Measurements from ENCODE around the gene ITPK1. TPM values are rescaled to one million over a fixed set of nuclear protein-coding genes. Genes with fewer than 3 reads are reported as not detected.

Gene ITPK1
- total RNA-seq, 1 experiment from 2014 or later, result 90.7 TPM

DNA sequence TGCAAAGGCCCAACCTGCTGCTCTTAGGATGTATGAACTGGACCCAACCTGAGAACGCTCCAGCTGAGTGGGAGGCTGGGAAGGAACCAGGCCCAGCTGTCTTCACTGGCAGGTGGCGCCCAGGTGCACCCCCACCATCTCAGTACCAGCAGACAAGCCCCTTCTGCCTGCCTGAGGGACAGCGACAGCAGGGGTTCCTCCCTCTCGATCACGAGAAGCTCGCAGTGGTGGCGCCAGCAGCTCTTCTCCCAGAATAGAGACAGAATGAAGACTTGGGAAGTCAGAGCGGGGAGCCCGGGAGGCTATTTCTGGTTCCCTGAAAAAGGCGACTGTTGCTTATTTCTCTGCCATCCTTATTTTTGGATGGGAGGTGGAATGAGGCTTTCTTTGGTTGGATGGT is 146.3 kb downstream of the ITPK1 start:
- DNase-seq (ENCODE audit: low spot score), result no peak
- in situ Hi-C loops (cut with HindIII; ENCODE audit: low sequenced_read_pairs), result no loop called here

DNA sequence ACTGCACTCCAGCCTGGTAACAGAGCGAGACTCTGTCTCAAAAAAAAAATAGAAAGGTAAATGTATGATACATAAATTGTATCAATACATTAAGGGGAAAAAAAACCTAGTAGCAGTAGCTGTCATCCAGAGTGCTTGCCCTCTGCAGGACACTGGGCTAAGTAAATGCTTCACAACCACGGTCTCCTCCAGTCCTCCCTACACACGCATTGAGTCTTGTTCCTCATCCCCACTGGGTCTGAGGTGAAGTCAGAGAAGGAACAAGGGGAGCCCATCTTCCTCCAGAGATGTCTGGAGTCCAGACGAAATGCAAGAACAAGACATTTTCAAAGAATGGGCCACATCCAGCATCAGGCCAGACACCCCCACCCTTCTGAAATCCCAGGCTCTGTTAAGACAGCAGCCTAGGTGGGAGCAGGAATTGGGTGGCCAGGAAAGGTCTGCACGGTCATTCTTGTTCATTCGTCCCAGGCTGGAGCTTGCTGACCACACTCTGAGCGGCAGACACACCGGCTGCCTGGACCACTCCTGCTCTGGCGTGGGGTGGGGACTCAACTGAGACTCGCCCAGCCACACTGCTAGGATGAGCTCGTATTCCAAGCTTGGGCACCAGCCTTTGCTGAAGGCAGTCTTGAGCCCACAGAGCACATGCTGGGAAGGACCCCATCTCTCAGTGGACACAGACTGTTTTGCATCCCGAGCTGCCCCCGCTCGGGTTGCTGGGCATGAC is 147.3 kb downstream of the ITPK1 start:
- DNase-seq (ENCODE audit: low spot score), result no peak
- in situ Hi-C loops (cut with HindIII; ENCODE audit: low sequenced_read_pairs), result no loop called here

DNA sequence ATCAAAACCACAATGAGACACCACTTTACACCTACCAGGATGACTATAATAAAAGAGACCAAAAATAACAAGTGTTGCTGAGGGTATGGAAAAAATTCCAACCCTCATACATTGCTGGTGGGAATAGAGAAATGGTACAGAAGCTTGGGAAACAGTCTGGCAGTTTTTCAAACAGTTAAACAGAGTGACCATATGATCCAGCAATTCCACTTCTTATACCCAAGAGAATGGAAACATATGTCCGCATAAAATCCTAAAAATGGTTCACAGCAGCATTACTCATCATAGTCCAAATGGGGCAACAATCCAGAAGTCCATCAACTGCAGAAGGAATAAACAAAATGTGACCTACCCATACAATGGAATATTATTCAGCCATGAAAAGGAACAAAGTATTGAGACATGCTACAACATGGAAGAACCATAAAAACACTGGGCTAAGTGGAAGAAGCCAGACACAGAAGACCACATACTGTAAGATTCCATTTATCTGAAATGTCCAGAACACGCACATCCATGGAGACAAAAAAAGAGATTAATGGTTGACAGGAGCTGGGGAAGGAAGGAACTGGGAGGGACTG is 148.3 kb downstream of the ITPK1 start:
- no peak for DNase-seq (ENCODE audit: low spot score)
- in situ Hi-C loops (cut with HindIII; ENCODE audit: low sequenced_read_pairs), result no loop called here

- DNase-seq (ENCODE audit: low spot score), result no peak
- in situ Hi-C loops (cut with HindIII; ENCODE audit: low sequenced_read_pairs), result no loop called here
Observed at GRCh38 chr14:92965281-92965680, 150.4 kb downstream of the ITPK1 start.

GRCh38 chr14:92964124-92965109 is 151.3 kb downstream of the ITPK1 start:
- DNase-seq (ENCODE audit: low spot score), result no peak
- in situ Hi-C loops (cut with HindIII; ENCODE audit: low sequenced_read_pairs), result no loop called here

DNA sequence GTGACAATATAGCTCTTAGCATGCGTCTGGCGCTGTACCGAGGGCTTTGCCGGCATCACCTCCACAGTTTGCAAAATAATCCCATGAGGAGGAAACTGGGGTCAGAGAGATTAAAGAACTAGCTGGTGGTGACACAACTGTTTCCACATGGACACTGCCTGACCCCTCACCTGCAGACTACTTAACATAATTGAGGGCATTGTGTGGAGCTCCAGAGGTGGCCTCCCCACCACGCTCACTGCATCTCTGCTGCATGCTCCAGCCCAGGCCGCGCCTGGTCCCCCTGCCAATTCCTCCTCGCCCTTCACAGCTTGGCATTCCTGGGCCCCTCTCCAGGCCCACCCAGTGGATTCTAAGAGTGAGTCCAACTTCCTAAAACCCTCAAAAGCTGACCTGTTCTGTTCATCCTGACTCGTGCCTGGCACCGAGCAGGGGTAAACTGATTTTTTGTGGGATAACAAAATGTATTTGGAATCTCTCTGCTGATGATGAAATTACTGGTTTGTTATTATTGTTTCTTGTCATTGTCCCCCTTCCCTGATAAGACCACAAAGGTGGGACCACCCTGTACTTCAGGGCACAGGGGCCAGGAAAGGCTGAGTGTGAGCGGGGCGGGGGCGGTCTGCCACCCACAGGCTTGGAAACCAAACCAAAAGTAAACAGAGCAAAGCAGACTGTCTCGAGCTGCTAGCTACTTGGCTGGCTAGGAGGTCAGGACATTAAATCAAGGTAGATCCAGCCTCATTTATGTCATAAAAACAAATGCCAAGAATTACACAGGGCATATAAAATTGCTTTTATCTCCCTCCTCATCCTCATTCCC is 152.2 kb downstream of the ITPK1 start:
- DNase-seq (ENCODE audit: low spot score), result no peak
- in situ Hi-C loops (cut with HindIII; ENCODE audit: low sequenced_read_pairs), result no loop called here

DNA sequence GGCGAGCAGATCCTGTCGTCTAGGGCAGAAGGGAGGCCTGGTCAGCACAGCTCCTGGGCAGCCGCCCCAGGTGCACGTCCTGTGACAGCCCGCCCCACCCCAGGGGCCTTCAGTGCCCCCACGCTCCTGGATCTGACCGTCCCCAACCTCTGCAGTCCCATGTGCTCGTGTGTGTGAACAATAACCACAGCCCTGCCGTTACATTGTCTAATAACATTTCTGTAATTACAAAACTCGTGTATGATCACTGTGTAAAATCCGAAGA is 153.0 kb downstream of the ITPK1 start:
- in situ Hi-C loops (cut with HindIII; ENCODE audit: low sequenced_read_pairs), result no loop called here
- DNase-seq (ENCODE audit: low spot score), result no peak

DNA sequence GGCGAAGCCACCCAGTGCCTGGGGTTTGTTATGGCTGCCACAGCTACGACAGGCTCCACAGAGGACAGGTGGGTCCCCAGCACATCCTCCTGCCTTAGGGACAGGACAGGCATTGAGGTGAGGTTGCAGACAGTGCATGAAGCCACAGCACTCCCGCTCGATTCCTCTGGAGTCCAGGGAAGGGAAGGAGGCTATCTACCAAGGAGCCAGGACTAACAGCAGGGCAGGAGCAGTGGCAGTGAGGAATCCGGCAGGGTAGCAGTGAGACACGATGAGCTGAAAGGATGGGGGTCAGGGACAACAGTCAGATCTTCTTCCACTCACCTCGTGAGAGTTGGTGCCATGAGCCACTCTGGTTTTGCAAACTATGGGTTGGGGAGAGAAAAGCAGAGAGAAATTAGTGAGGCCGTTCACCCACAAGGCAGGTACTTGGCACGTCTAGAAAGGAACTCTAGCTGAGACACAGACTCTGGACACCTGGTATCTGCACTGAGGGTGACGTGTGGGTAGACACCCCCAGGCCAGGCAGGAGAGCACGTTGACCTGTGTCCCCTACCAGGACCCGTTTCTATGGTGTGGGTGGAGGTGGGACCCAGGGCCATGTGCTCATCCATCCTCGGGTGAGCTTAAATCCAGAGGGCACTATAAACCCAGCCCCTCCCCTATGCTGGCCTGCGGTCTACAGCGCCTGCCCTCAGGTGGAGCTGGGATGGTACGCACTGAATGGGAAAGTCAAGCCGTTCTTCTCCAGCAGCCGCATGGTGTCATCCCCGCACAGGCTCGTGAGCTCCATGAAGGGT is 153.5 kb downstream of the ITPK1 start:
- in situ Hi-C loops (cut with HindIII; ENCODE audit: low sequenced_read_pairs), result no loop called here
- no peak for DNase-seq (ENCODE audit: low spot score)

DNA sequence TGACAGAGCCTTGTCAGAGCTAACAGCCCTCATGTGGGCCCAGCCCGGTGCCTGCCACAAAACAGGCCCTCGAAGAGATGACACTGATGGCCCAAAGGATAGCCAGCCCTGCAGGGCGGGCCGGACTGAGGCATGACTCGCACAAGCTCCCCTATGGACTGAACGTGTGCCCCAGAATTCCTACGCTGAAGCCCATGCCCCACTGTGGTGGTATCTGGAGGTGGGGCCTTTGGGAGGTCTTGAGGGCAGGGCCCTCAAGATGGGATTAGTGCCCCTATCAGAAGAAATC is 154.2 kb downstream of the ITPK1 start:
- in situ Hi-C loops (cut with HindIII; ENCODE audit: low sequenced_read_pairs), result no loop called here
- no peak for DNase-seq (ENCODE audit: low spot score)

DNA sequence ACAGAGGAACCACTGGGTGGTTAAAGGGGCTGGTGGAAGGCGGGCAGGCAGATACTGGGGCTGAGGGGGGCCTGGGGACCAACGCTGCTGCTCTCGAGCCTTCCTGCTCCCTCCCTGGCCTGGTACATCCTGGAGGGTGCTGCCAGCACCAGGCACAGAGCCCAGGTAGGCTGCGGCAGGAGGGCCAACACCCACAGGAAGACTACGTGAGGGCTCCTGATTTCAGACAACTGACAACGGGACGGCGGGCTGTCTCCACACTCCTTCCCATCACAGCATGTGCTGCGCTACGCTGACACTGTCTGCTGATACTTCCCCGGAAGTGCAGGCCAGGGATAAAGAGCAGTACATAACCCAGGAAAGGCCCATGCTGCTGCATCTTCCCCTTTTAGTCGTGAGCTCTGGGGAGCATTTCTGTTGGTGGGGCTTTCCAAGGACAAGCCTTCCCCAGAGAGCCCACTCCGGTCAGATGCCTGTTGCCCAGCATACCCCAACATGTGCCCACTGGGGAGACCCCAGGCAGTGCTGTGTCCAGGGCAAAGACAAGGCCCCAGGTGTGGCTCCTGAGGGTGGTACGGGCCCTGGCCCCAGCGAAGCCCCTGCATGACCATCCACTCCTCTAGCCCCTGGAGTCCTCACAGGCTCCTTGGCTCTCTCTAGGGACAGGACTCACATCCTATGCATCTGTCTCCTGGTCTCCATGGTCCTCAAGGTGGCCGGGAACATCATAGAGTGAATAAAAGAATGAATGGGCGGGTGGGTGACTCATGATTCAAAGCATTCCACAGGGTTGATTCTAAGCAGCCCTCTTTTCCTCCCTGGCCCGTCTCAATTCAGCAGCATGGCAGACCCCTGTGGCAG is 154.8 kb downstream of the ITPK1 start:
- no peak for DNase-seq (ENCODE audit: low spot score)
- in situ Hi-C loops (cut with HindIII; ENCODE audit: low sequenced_read_pairs), result no loop called here

GRCh38 chr14:92959761-92960680 is 155.7 kb downstream of the ITPK1 start:
- DNase-seq (ENCODE audit: low spot score), result no peak
- in situ Hi-C loops (cut with HindIII; ENCODE audit: low sequenced_read_pairs), result no loop called here

DNA sequence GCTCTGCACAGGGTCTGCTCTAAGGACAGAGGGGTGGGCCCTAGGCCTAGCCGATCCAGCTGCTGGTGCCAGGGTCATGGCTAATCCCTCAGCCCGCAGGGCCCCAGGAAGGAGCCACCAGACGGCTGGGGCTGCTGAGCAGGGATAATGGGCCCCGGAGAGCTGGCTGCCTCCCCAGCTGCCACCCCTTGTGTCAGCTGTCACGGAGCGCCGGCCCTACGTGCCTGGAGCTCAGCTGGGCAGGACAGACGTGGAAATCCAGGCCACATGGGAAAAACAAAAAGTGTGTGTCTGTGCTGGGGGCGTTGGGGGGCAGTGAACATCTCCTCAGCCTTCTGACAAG is 156.6 kb downstream of the ITPK1 start:
- in situ Hi-C loops (cut with HindIII; ENCODE audit: low sequenced_read_pairs), result no loop called here

GRCh38 chr14:92958373-92959188 is 157.1 kb downstream of the ITPK1 start:
- in situ Hi-C loops (cut with HindIII; ENCODE audit: low sequenced_read_pairs), result no loop called here
- DNase-seq (ENCODE audit: low spot score), result no peak

More for the DNA sequence above, 156.6 kb downstream of the ITPK1 start:
- DNase-seq (ENCODE audit: low spot score), result no peak

- in situ Hi-C loops (cut with HindIII; ENCODE audit: low sequenced_read_pairs), result no loop called here
- no peak for DNase-seq (ENCODE audit: low spot score)
Observed at GRCh38 chr14:92956961-92957360, 158.8 kb downstream of the ITPK1 start.

DNA sequence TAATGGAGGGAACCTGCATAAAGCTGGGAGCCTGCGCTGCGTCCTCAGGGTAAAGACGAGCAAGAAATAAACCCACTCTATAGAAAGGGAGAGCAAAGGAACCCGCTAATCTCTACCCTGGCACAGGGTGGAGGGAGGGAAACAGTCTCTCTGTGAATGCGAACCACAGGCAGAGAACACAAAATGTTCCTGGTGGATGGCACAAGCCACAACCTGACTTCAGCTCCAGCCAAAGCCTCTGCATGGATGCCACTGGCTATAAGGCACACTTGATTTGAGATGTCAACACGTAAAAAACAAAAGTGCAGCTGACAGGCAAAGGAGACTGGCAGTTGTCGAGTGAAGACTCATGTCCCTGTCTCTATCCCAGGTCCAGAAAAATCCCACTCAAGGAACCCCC is 160.3 kb downstream of the ITPK1 start:
- no peak for DNase-seq (ENCODE audit: low spot score)
- in situ Hi-C loops (cut with HindIII; ENCODE audit: low sequenced_read_pairs), result no loop called here

GRCh38 chr14:92954933-92955332 is 160.8 kb downstream of the ITPK1 start:
- in situ Hi-C loops (cut with HindIII; ENCODE audit: low sequenced_read_pairs), result no loop called here
- no peak for DNase-seq (ENCODE audit: low spot score)

Measured in G401 (cell line).